HG02798 (cell line): ENCODE results near the gene CCDC183.

ENCODE experiments used
- ATAC-seq: cut with Tn5 transposase; IDR thresholded peaks from one replicate; pipeline ENCODE4 v1.9.1; 2021; ENCODE audit warnings: mild to moderate bottlenecking; ENCODE audit not compliant: unreplicated experiment, poor library complexity

The CCDC183 gene

GRCh38 chr9:136846376-136847087 lies 50.4 kb downstream of the CCDC183 start:
- ATAC-seq: no peak

DNA sequence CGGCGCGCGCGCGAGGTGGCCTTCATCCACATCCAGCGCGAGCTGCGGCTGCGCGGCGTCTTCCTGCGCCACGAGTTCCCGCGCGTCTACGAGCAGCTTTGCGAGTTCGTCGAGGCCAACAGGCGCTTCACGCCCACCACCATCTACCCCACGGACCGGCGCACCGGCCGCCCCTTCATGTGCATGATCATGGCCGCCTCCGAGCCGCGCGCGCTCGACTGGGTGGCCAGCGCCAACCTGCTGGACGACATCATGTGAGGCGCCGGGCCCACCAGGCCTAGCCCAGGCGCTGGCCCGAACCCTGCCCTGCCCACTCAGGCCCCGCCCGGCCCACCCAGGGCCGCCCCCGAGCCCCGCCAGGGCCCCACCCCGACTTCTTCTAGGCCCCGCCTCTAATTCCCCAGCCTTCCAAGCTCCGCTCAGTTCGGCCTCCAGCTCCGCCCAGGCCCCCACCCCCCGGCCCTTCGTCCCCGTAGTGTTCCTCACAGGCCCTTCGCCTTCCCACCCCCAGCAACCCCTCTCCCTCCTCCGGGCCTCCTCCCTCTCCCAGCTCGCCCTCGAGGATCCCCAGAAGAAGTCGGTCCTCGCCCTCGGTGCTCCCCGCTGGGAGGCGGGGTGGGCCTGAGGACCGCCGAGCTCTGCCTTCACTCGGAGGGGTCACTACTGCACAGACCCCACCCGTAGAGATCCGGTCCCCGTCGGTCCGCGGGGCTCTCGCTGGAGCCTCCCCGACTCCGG lies 51.1 kb downstream of the CCDC183 start:
- ATAC-seq: no peak

DNA sequence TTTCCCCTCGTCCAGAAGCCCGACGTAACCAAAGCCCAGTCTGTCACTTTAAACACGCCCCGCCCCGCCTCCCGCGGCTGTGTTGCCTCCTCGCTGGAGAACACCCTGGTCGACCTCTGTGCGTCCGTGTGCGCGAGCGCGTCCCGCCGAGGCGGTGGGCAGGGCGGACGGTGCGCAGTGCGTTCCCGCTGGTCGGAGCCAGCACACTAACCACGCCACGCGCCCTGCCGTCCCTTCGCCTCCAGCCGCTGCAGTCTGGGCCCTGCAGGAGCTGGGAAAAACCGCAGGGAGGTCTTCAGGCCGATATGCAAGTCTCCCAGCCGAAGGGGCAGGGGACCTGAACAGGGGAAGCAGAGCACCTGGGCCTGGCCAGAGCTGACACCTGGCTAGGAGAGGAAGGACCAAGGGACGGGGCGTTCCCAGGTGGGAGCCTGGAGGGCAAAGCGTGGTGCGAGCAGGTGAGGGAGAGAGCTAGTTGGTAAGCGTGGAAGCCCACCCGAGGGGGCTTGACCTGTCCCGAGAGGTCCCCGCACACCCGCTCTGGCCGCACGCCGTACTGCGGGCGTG lies 51.8 kb downstream of the CCDC183 start:
- ATAC-seq: peak; percentile 18

GRCh38 chr9:136848393-136849037 lies 52.4 kb downstream of the CCDC183 start:
- no peak for ATAC-seq

- peak; percentile 84 for ATAC-seq
These were observed 53.2 kb downstream of the CCDC183 start, which contains the start of gene PHPT1 for GRCh38 chr9:136849038-136849959. TSS of gene PHPT1 (plus strand) at chr9:136849409. CDS start at chr9:136849431, 22 bp downstream.

DNA sequence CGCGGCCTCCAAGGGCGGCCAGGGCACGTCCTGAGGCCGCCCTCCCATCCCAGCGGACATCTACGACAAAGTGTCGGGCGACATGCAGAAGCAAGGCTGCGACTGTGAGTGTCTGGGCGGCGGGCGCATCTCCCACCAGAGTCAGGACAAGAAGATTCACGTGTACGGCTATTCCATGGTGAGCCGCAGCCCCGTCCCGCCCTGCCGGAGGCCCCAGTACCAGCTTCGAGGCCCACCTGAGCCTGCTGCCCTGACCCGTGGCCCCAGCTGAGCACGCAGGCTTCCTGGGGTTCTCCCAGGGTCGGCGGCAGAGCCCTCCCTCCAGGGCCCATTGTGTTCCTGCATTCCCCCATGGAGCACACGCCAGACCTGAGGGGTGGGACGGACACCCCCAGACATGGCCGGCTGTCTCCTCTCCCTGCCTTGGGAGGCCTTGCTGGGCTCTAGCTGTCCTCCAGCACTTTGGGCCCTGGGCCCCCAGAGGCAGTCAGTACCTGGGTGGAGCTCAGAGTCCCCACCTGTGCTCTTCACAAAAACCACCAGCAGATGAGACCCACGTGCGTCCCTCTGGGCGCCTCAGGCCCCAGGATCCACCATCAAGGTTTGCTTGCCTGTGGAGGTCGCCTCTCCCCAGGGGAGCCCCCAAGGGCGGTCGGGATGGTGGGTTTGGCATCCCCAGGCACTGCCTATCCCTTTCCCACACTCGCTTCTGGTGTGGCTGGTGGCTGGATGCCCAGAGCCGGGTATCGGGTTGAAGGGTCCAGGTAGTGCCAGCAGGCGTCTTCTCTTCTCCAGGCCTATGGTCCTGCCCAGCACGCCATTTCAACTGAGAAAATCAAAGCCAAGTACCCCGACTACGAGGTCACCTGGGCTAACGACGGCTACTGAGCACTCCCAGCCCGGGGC lies 54.1 kb downstream of the CCDC183 start:
- no peak for ATAC-seq

- ATAC-seq: no peak
These were observed 55.0 kb downstream of the CCDC183 start for GRCh38 chr9:136850866-136851775.

DNA sequence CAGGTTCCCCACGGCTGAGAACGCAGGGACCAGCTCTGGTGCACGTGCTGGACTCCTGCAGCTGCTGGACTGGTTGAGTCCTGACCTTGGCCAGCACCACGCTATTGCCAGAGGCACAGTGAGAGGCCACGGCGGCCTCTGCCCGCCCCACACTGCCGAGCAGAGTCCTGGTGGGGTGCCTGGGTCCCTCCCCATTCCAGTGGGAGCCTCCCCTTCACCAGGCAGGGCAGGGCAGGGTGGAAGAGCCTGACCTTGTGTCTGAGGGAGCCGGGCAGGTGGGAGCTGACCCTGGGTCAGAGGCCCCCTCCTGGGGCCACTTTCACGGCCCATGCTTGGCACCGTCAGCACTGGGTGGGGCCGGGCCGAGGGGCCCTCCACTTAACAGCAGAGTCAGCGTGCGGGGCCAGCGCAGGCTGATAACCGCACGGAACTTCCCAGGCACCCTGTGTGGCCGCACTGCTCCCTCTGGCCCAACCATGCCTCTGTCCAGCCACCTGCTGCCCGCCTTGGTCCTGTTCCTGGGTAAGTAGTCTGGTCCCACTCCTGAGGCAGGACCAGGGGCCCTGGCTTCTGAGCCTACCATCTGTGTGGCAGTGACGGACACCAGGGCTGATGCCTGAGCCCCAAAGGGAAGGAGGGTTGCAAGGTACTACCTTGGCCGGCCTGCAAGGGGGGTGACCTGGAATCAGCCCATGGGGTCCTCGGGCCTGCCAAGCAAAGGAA lies 56.0 kb downstream of the CCDC183 start, which contains the start of gene MAMDC4:
Gene MAMDC4 (plus strand): TSS at position 406 of the 723 bp plus-strand sequence. CDS start 71 bp downstream, at position 477.
- ATAC-seq: no peak

DNA sequence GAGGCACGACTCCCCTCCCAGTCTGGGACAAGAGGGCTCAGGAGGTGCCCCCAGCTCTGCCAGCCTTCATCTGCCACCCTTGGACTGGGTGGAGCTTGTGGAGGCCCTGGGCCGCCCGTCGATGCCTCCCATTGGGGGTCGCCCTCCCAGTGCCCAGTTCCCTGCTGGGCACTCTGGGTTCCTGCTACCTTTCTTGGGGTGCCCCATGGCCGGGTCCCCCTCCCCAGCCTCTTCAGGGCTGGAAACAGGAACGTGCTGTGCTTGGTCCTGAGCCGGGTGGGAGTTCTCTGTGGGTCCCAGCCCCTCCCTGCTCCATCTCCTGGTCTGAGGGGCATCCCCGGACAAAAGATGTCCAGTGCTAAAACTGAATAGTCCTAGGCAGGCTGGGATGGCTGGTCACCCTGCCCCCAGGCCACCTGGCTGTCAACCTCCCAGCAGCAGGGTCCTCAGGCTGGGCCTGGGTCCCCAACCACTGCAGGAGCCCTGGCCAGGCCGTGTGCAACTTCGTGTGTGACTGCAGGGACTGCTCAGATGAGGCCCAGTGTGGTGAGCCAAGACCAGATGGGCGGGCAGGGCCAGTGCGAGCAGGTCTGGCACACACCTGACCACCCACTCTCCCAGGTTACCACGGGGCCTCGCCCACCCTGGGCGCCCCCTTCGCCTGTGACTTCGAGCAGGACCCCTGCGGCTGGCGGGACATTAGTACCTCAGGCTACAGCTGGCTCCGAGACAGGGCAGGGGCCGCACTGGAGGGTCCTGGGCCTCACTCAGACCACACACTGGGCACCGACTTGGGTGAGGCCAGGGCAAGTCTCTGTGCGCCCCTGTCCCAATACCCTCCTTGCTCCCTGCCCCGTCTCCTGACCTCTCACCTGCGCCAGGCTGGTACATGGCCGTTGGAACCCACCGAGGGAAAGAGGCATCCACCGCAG lies 56.8 kb downstream of the CCDC183 start:
- ATAC-seq: no peak

DNA sequence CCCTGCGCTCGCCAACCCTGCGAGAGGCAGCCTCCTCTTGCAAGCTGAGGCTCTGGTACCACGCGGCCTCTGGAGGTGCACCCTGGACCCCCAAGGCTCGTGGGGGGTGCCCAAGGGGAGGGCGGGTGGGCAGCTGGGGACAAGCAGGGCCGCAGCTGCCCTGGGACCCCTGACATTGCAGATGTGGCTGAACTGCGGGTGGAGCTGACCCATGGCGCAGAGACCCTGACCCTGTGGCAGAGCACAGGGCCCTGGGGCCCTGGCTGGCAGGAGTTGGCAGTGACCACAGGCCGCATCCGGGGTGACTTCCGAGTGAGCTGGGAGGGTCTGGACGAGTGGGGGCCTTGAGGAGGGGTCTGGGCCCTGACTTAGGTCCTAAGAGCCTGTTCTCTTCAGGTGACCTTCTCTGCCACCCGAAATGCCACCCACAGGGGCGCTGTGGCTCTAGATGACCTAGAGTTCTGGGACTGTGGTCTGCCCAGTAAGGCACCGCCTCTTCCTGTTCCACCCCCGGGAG lies 57.5 kb downstream of the CCDC183 start:
- ATAC-seq: no peak

- no peak for ATAC-seq
These were observed 58.1 kb downstream of the CCDC183 start for GRCh38 chr9:136854113-136854841.

DNA sequence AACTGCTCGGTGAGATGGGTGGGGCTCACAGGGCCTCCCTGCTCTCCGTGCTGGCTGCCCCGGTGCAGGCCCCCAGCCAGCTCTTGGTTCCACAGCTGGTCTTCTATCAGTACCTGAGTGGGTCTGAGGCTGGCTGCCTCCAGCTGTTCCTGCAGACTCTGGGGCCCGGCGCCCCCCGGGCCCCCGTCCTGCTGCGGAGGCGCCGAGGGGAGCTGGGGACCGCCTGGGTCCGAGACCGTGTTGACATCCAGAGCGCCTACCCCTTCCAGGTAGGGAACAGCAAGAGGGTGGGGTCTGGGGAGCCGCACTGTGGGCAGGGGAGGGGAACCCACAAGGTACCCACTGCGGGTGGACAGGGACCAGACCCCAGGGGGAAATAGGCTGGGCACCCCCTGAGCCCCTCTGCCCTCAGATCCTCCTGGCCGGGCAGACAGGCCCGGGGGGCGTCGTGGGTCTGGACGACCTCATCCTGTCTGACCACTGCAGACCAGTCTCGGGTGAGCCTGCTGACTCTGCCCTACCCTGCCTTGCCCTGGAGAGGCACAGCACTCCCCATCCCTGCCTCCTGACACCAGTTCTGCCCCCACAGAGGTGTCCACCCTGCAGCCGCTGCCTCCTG lies 58.8 kb downstream of the CCDC183 start:
- ATAC-seq: no peak

DNA sequence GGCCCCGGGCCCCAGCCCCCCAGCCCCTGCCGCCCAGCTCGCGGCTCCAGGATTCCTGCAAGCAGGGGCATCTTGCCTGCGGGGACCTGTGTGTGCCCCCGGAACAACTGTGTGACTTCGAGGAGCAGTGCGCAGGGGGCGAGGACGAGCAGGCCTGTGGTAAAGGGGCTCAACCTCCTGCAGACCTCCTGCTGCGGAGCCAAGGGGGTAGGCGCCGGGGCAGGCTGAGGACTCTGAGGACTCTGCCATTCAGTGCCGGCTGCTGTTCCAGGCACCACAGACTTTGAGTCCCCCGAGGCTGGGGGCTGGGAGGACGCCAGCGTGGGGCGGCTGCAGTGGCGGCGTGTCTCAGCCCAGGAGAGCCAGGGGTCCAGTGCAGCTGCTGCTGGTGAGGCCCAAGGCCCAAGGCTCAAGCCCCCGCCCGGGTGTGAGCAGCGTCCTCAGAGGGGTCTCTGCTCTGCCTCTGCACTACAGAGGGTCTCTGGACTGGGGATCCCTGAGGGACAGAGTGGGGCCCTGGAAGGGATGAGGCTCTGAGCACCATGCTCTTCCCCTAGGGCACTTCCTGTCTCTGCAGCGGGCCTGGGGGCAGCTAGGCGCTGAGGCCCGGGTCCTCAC lies 59.4 kb downstream of the CCDC183 start:
- ATAC-seq: no peak

DNA sequence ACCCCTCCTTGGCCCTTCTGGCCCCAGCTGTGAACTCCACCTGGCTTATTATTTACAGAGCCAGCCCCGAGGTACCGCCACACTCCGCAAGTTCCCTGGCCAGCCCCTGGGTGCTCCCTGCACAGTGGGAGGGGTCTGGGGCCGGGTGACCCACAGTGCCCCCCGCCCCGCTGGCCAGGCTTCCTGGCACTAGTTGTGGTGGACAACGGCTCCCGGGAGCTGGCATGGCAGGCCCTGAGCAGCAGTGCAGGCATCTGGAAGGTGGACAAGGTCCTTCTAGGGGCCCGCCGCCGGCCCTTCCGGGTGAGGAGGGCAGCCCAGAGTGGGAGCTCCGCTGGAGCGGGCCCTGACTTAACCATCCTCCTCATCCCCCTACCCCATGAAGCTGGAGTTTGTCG lies 59.9 kb downstream of the CCDC183 start:
- ATAC-seq: no peak
